ENCODE results near the gene KRT3.

Gene KRT3

GRCh38 chr12:52813203-52813819 lies 17.4 kb upstream of the KRT3 start:
- Mint-ChIP-seq H3K36me3 (no peaks in the 10 kb centered on the region), H3K4me3 (no peak overlapping the region), H3K27me3 (peaks cover 8% of the 10 kb centered on the region), H3K4me1 (peaks cover 9% of the 10 kb centered on the region), H3K9me3 (no peaks in the 10 kb centered on the region), H3K27ac (no peak overlapping the region)
- CTCF ChIA-PET, result no interaction called here
- DNase-seq, result no peak

GRCh38 chr12:52812749-52813148 lies 16.8 kb upstream of the KRT3 start:
- Mint-ChIP-seq H3K9me3 (no peaks in the 10 kb centered on the region), H3K36me3 (no peaks in the 10 kb centered on the region), H3K27me3 (peaks cover 8% of the 10 kb centered on the region), H3K4me1 (peaks cover 5% of the 10 kb centered on the region), H3K27ac (no peak overlapping the region), H3K4me3 (no peak overlapping the region)
- DNase-seq, result no peak
- CTCF ChIA-PET, result no interaction called here

GRCh38 chr12:52812073-52812400 lies 16.1 kb upstream of the KRT3 start:
- Mint-ChIP-seq H3K4me1 (no peaks in the 10 kb centered on the region), H3K36me3 (no peaks in the 10 kb centered on the region), H3K4me3 (no peak overlapping the region), H3K9me3 (no peaks in the 10 kb centered on the region), H3K27ac (no peak overlapping the region), H3K27me3 (peaks cover 14% of the 10 kb centered on the region)
- DNase-seq, result no peak
- CTCF ChIA-PET, result no interaction called here

- CTCF ChIA-PET, result interaction anchor here (0.6 to 1.3 kb wide), 2 partner anchors 14 to 162 kb away, joined by 3 read pairs; no protein-coding TSS in a partner anchor
- Mint-ChIP-seq H3K9me3 (no peaks in the 10 kb centered on the region), H3K27me3 (peaks cover 16% of the 10 kb centered on the region), H3K27ac (no peak overlapping the region), H3K4me3 (no peak overlapping the region), H3K4me1 (no peaks in the 10 kb centered on the region), H3K36me3 (no peaks in the 10 kb centered on the region)
- DNase-seq, result no peak
Measured at GRCh38 chr12:52811191-52812072, 15.5 kb upstream of the KRT3 start.

- CTCF ChIA-PET, result interaction anchor here (0.6 to 1.3 kb wide), 2 partner anchors 13 to 161 kb away, joined by 3 read pairs; no protein-coding TSS in a partner anchor
- no peak overlapping the region for H3K4me3 Mint-ChIP-seq
- no peak overlapping the region for H3K27ac Mint-ChIP-seq
- no peak for DNase-seq
- no peaks in the 10 kb centered on the region for H3K4me1 Mint-ChIP-seq
- H3K9me3 Mint-ChIP-seq, result no peaks in the 10 kb centered on the region
- H3K36me3 Mint-ChIP-seq, result no peaks in the 10 kb centered on the region
- peaks cover 16% of the 10 kb centered on the region for H3K27me3 Mint-ChIP-seq
Measured at GRCh38 chr12:52810554-52810953, 14.6 kb upstream of the KRT3 start.

GRCh38 chr12:52809166-52809565 lies 13.2 kb upstream of the KRT3 start:
- H3K27me3 Mint-ChIP-seq, result peaks cover 17% of the 10 kb centered on the region
- H3K9me3 Mint-ChIP-seq, result no peaks in the 10 kb centered on the region
- H3K4me1 Mint-ChIP-seq, result no peaks in the 10 kb centered on the region
- H3K4me3 Mint-ChIP-seq, result no peak overlapping the region
- no peak for DNase-seq
- H3K36me3 Mint-ChIP-seq, result no peaks in the 10 kb centered on the region
- H3K27ac Mint-ChIP-seq, result no peak overlapping the region
- CTCF ChIA-PET, result no interaction called here

GRCh38 chr12:52808573-52809160 lies 12.8 kb upstream of the KRT3 start:
- CTCF ChIA-PET, result no interaction called here
- DNase-seq, result no peak
- Mint-ChIP-seq H3K4me1 (no peaks in the 10 kb centered on the region), H3K27me3 (peaks cover 19% of the 10 kb centered on the region), H3K27ac (no peak overlapping the region), H3K9me3 (no peaks in the 10 kb centered on the region), H3K4me3 (no peak overlapping the region), H3K36me3 (no peaks in the 10 kb centered on the region)

GRCh38 chr12:52807544-52808470 lies 11.9 kb upstream of the KRT3 start:
- no peak overlapping the region for H3K27ac Mint-ChIP-seq
- H3K36me3 Mint-ChIP-seq, result no peaks in the 10 kb centered on the region
- no peak for DNase-seq
- CTCF ChIA-PET, result no interaction called here
- no peaks in the 10 kb centered on the region for H3K4me1 Mint-ChIP-seq
- H3K4me3 Mint-ChIP-seq, result no peak overlapping the region
- peaks cover 18% of the 10 kb centered on the region for H3K27me3 Mint-ChIP-seq
- H3K9me3 Mint-ChIP-seq, result no peaks in the 10 kb centered on the region

GRCh38 chr12:52806821-52807543 lies 11.1 kb upstream of the KRT3 start:
- no peaks in the 10 kb centered on the region for H3K9me3 Mint-ChIP-seq
- H3K4me1 Mint-ChIP-seq, result no peaks in the 10 kb centered on the region
- H3K4me3 Mint-ChIP-seq, result no peak overlapping the region
- H3K36me3 Mint-ChIP-seq, result no peaks in the 10 kb centered on the region
- CTCF ChIA-PET, result no interaction called here
- no peak overlapping the region for H3K27ac Mint-ChIP-seq
- H3K27me3 Mint-ChIP-seq, result peaks cover 23% of the 10 kb centered on the region
- DNase-seq, result no peak

GRCh38 chr12:52806169-52806811 lies 10.4 kb upstream of the KRT3 start:
- no peak for DNase-seq
- H3K27me3 Mint-ChIP-seq, result peaks cover 23% of the 10 kb centered on the region
- no peaks in the 10 kb centered on the region for H3K4me1 Mint-ChIP-seq
- H3K9me3 Mint-ChIP-seq, result no peaks in the 10 kb centered on the region
- H3K36me3 Mint-ChIP-seq, result no peaks in the 10 kb centered on the region
- H3K27ac Mint-ChIP-seq, result no peak overlapping the region
- CTCF ChIA-PET, result no interaction called here
- no peak overlapping the region for H3K4me3 Mint-ChIP-seq

GRCh38 chr12:52805739-52806138 lies 9.8 kb upstream of the KRT3 start:
- Mint-ChIP-seq H3K36me3 (no peaks in the 10 kb centered on the region), H3K4me3 (no peak overlapping the region), H3K9me3 (no peaks in the 10 kb centered on the region), H3K27ac (no peak overlapping the region), H3K27me3 (peaks cover 23% of the 10 kb centered on the region), H3K4me1 (no peaks in the 10 kb centered on the region)
- CTCF ChIA-PET, result interaction anchor here (0.7 kb wide), 1 partner anchor 34 kb away, joined by 4 read pairs; no protein-coding TSS in a partner anchor
- DNase-seq, result no peak

- no peaks in the 10 kb centered on the region for H3K4me1 Mint-ChIP-seq
- CTCF ChIA-PET, result interaction anchor here (0.7 kb wide), 1 partner anchor 33 kb away, joined by 4 read pairs; no protein-coding TSS in a partner anchor
- peaks cover 23% of the 10 kb centered on the region for H3K27me3 Mint-ChIP-seq
- no peak overlapping the region for H3K27ac Mint-ChIP-seq
- H3K36me3 Mint-ChIP-seq, result no peaks in the 10 kb centered on the region
- H3K4me3 Mint-ChIP-seq, result no peak overlapping the region
- H3K9me3 Mint-ChIP-seq, result no peaks in the 10 kb centered on the region
- DNase-seq, result no peak
Measured at GRCh38 chr12:52805000-52805399, 9.1 kb upstream of the KRT3 start.

- CTCF ChIA-PET, result interaction anchor here (0.6 kb wide), 1 partner anchor 178 kb away, joined by 4 read pairs; no protein-coding TSS in a partner anchor
- H3K27me3 Mint-ChIP-seq, result peaks cover 21% of the 10 kb centered on the region
Measured at GRCh38 chr12:52802442-52802841, 6.5 kb upstream of the KRT3 start.

More at GRCh38 chr12:52802442-52802841, 6.5 kb upstream of the KRT3 start:
- no peak for DNase-seq
- Mint-ChIP-seq H3K4me3 (no peak overlapping the region), H3K4me1 (no peaks in the 10 kb centered on the region), H3K36me3 (no peaks in the 10 kb centered on the region), H3K27ac (no peak overlapping the region), H3K9me3 (no peaks in the 10 kb centered on the region)

Data from activated naive CD4-positive, alpha-beta T cell treated with anti-CD3 and anti-CD28 coated beads, Interleukin-2, amount 10 ng/mL, durations not matched to agents 7 days and 5 days (primary cell).